ENCODE measurements around the gene MYO16. TPM values are rescaled to one million over a fixed set of nuclear protein-coding genes. Genes with fewer than 3 reads are reported as not detected.

MYO16 gene
- total and polyA plus RNA-seq, 2 donors (not counting 1 experiment from before 2014, with no cell fraction given): under 0.01 to 0.01 TPM

- H3K27me3 ChIP-seq (ENCODE audit: control insufficient read depth, insufficient read depth, low read length): no peaks in the 10 kb centered on the region
- H3K9ac ChIP-seq (ENCODE audit: insufficient read depth, low read length): no peak overlapping the region
- no peaks in the 10 kb centered on the region for H3K36me3 ChIP-seq (ENCODE audit: control insufficient read depth, insufficient read depth, low read length)
- H3K4me1 ChIP-seq (ENCODE audit: control insufficient read depth, extremely low read depth, insufficient read depth, low read length): no peaks in the 10 kb centered on the region
- no peaks in the 10 kb centered on the region for H4K20me1 ChIP-seq (ENCODE audit: control insufficient read depth, extremely low read depth, insufficient read depth, low read length)
- no peak for TF ChIP-seq EZH2 (IDR thresholded peaks at IDR 0.05; ENCODE audit: low read length, missing control alignments)
- no peak for TF ChIP-seq CTCF (conservative IDR thresholded peaks at IDR 0.05 in 1 of 2, IDR thresholded peaks at IDR 0.05 in 1 of 2; ENCODE audit: low read depth in 1 of 2, low read length in 2 of 2)
- DNase-seq (ENCODE audit: low read depth in 2 of 2): no peak
- H3K79me2 ChIP-seq (ENCODE audit: control insufficient read depth, insufficient read depth, low read length): no peaks in the 10 kb centered on the region
- H2AFZ ChIP-seq (ENCODE audit: low read length): no peak overlapping the region
- H3K4me3 ChIP-seq (replicated peaks in 1 of 4; ENCODE audit: control extremely low read depth in 1 of 4, insufficient read depth in 1 of 4, low read depth in 3 of 4, low read length in 4 of 4): no peak overlapping the region
- no peak overlapping the region for H3K4me2 ChIP-seq (ENCODE audit: extremely low read depth, insufficient read depth, low read length)
- no peak overlapping the region for H3K27ac ChIP-seq (ENCODE audit: insufficient read depth, low read length)
- H3K9me3 ChIP-seq (ENCODE audit: control insufficient read depth, insufficient read depth, low read depth, low read length): no peaks in the 10 kb centered on the region
Observed at GRCh38 chr13:109010912-109011311, 381.5 kb downstream of the MYO16 start.

- Histone ChIP-seq H3K79me2 (ENCODE audit: control insufficient read depth, insufficient read depth, low read length) (no peaks in the 10 kb centered on the region), H3K27me3 (ENCODE audit: control insufficient read depth, insufficient read depth, low read length) (no peaks in the 10 kb centered on the region), H3K9ac (ENCODE audit: insufficient read depth, low read length) (no peak overlapping the region), H3K27ac (ENCODE audit: insufficient read depth, low read length) (no peak overlapping the region), H3K36me3 (ENCODE audit: control insufficient read depth, insufficient read depth, low read length) (no peaks in the 10 kb centered on the region), H3K4me3 (replicated peaks in 1 of 4; ENCODE audit: control extremely low read depth in 1 of 4, insufficient read depth in 1 of 4, low read depth in 3 of 4, low read length in 4 of 4) (no peak overlapping the region), H3K4me1 (ENCODE audit: control insufficient read depth, extremely low read depth, insufficient read depth, low read length) (no peaks in the 10 kb centered on the region), H3K9me3 (ENCODE audit: control insufficient read depth, insufficient read depth, low read depth, low read length) (no peaks in the 10 kb centered on the region), H4K20me1 (ENCODE audit: control insufficient read depth, extremely low read depth, insufficient read depth, low read length) (no peaks in the 10 kb centered on the region), H3K4me2 (ENCODE audit: extremely low read depth, insufficient read depth, low read length) (no peak overlapping the region), H2AFZ (ENCODE audit: low read length) (no peak overlapping the region)
- DNase-seq (ENCODE audit: low read depth in 2 of 2): no peak
- TF ChIP-seq EZH2 (IDR thresholded peaks at IDR 0.05; ENCODE audit: low read length, missing control alignments) (no peak), CTCF (conservative IDR thresholded peaks at IDR 0.05 in 1 of 2, IDR thresholded peaks at IDR 0.05 in 1 of 2; ENCODE audit: low read depth in 1 of 2, low read length in 2 of 2) (no peak)
Observed at GRCh38 chr13:109012115-109012514, 382.7 kb downstream of the MYO16 start.

GRCh38 chr13:109021558-109021957, 392.1 kb downstream of the MYO16 start:
- TF ChIP-seq EZH2 (IDR thresholded peaks at IDR 0.05; ENCODE audit: low read length, missing control alignments): no peak
- no peak for TF ChIP-seq CTCF (conservative IDR thresholded peaks at IDR 0.05 in 1 of 2, IDR thresholded peaks at IDR 0.05 in 1 of 2; ENCODE audit: low read depth in 1 of 2, low read length in 2 of 2)
- H3K4me3 ChIP-seq (replicated peaks in 1 of 4; ENCODE audit: control extremely low read depth in 1 of 4, insufficient read depth in 1 of 4, low read depth in 3 of 4, low read length in 4 of 4): no peak overlapping the region
- H3K4me1 ChIP-seq (ENCODE audit: control insufficient read depth, extremely low read depth, insufficient read depth, low read length): no peaks in the 10 kb centered on the region
- DNase-seq (ENCODE audit: low read depth in 2 of 2): no peak
- no peak overlapping the region for H3K4me2 ChIP-seq (ENCODE audit: extremely low read depth, insufficient read depth, low read length)
- no peaks in the 10 kb centered on the region for H3K36me3 ChIP-seq (ENCODE audit: control insufficient read depth, insufficient read depth, low read length)
- H3K27ac ChIP-seq (ENCODE audit: insufficient read depth, low read length): no peak overlapping the region
- H3K9me3 ChIP-seq (ENCODE audit: control insufficient read depth, insufficient read depth, low read depth, low read length): no peaks in the 10 kb centered on the region
- no peak overlapping the region for H2AFZ ChIP-seq (ENCODE audit: low read length)
- no peak overlapping the region for H3K9ac ChIP-seq (ENCODE audit: insufficient read depth, low read length)
- no peaks in the 10 kb centered on the region for H4K20me1 ChIP-seq (ENCODE audit: control insufficient read depth, extremely low read depth, insufficient read depth, low read length)
- no peaks in the 10 kb centered on the region for H3K27me3 ChIP-seq (ENCODE audit: control insufficient read depth, insufficient read depth, low read length)
- no peaks in the 10 kb centered on the region for H3K79me2 ChIP-seq (ENCODE audit: control insufficient read depth, insufficient read depth, low read length)
